ENCODE data around the gene MYORG.

The MYORG gene

DNA sequence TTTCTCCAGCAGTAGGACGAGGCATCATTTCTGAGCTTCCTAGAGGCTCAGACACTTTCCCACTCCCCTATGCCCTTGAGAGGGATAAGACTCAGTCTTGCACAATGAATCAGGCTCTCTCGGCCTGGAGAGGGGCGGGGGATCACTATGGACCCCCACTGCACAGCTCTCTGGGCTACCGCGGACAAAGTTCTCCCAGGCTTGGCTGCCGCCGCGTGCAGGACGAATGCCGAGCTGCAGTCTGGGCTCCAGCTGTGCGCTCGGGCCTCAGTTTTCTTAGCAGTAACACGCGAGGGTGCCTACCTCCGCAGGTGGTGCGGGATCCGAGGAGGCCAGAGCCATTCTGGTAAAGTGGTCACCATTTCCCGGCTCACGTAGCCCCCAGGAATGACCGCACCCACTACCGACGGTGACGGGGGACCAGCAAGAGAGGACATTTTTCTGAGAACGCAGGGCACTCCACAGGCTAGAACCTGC, 3.4 kb upstream of the MYORG start:
- no peaks in the 10 kb centered on the region for H3K36me3 Mint-ChIP-seq (ENCODE audit: low read depth)
- H3K4me1 Mint-ChIP-seq (ENCODE audit: low read depth), result peaks cover 50% of the 10 kb centered on the region
- peaks cover 53% of the 10 kb centered on the region for H3K27me3 Mint-ChIP-seq
- peak overlapping the region; percentile 77 for H3K27ac Mint-ChIP-seq
- no peaks in the 10 kb centered on the region for H3K9me3 Mint-ChIP-seq
- intact Hi-C loops (cut with micrococcal nuclease), result loop anchor here (1.0 kb wide), 1 partner anchor 51 kb away; the partner anchor contains the start of genes KIF24 and NUDT2
- H3K4me3 Mint-ChIP-seq, result peak overlapping the region; percentile 78

DNA sequence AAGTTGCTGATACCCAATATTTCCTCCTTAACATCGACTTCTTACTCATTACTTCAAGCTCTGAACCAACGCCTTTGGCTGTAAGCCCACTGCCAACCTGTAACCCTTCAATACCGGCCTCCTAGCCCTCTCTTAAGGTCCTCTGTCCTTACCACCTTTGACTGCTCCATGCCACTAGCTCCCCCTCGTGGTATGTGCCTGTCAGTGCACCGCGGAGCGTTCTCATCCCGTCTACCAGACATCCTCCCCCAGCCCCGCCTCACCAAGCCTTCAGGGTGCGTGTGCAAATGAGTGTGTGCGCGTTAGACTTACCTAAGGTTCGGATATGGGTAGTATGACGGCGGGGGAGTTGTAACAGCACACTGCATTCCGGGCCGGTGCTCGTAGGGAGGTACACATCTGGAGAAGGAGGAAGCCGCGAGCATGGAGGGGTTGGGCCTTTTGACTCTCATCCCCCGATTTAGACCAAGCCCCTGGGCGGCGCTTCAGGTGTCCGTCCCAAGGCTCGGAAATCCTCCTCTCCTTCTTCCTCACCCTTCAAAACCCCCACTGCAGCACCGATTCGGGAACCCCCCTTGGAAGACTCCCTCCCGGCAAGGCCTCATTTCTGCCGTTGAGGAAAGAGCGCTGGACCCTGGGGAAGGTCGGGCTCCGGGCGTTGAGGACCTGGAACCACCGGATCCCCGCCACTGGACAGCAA, 2.8 kb upstream of the MYORG start:
- Mint-ChIP-seq H3K27me3 (peaks cover 55% of the 10 kb centered on the region), H3K4me3 (peak overlapping the region; percentile 78), H3K9me3 (no peaks in the 10 kb centered on the region), H3K27ac (peak overlapping the region; percentile 77), H3K4me1 (ENCODE audit: low read depth) (peaks cover 50% of the 10 kb centered on the region), H3K36me3 (ENCODE audit: low read depth) (no peaks in the 10 kb centered on the region)
- intact Hi-C loops (cut with micrococcal nuclease), result loop anchor here (1.0 to 2.0 kb wide), 3 partner anchors 47 to 123 kb away; partner anchors contain the start of genes KIF24 and NUDT2

DNA sequence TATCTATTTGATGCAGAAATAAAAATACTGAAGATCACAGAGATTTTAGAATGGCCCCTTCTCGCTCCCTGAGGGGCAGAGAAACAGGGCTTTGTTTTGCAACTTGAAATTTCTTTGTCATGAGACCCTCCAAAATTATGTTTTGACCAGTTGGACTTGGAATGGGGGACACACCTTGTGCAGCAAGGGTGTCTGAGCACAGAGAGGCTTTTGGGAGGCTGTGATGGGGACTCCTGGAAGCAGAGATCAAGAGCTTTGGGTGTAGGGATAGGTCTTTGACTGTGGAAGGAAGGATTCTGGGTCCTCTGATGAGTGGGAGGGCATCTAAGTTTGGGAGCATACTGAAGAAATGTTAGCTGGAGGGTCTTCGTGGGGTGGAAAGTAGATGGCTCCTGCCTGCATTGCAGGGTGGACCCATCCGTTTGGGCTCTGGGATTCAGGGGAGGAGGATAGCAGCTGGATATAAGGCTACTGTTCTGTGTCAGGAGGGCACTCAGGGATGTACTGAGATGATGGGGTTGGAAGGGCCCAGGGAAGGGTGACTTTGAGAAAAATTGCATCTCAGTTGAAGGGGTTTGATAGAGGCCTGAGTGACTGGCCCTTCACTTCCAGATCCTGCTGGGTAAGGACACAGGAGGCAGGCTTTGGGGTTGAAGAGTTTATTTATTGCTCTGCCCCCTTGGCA, 1.8 kb upstream of the MYORG start:
- Mint-ChIP-seq H3K36me3 (ENCODE audit: low read depth) (no peaks in the 10 kb centered on the region), H3K4me1 (ENCODE audit: low read depth) (peaks cover 44% of the 10 kb centered on the region), H3K27me3 (peaks cover 56% of the 10 kb centered on the region), H3K27ac (no peak overlapping the region), H3K9me3 (no peaks in the 10 kb centered on the region), H3K4me3 (no peak overlapping the region)
- intact Hi-C loops (cut with micrococcal nuclease), result loop anchor here (1.0 to 2.0 kb wide), 2 partner anchors 46 to 122 kb away; no protein-coding TSS in a partner anchor

DNA sequence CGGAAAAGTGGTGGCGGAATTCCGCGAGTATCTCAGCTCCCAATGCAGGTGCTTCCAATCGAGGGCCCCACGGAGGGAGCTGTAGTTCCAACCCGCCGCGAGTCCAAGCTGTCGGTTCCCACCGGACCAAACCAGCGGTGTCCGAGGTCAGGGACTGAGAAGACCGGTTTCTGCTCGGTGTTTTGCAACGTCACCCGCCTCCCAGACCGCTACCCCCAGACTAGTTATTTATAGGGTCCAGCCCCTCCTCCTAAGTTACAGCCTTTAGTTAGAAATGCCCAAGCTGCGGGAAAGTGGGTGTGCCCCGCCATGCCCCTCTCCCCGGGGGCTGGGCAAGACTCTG, 677 bp upstream of the MYORG start:
- H3K4me1 Mint-ChIP-seq (ENCODE audit: low read depth), result peaks cover 40% of the 10 kb centered on the region
- peak overlapping the region; percentile 33 for H3K27ac Mint-ChIP-seq
- no peaks in the 10 kb centered on the region for H3K9me3 Mint-ChIP-seq
- intact Hi-C loops (cut with micrococcal nuclease), result no loop called here
- peak overlapping the region; percentile 71 for H3K4me3 Mint-ChIP-seq
- no peaks in the 10 kb centered on the region for H3K36me3 Mint-ChIP-seq (ENCODE audit: low read depth)
- H3K27me3 Mint-ChIP-seq, result peaks cover 51% of the 10 kb centered on the region

DNA sequence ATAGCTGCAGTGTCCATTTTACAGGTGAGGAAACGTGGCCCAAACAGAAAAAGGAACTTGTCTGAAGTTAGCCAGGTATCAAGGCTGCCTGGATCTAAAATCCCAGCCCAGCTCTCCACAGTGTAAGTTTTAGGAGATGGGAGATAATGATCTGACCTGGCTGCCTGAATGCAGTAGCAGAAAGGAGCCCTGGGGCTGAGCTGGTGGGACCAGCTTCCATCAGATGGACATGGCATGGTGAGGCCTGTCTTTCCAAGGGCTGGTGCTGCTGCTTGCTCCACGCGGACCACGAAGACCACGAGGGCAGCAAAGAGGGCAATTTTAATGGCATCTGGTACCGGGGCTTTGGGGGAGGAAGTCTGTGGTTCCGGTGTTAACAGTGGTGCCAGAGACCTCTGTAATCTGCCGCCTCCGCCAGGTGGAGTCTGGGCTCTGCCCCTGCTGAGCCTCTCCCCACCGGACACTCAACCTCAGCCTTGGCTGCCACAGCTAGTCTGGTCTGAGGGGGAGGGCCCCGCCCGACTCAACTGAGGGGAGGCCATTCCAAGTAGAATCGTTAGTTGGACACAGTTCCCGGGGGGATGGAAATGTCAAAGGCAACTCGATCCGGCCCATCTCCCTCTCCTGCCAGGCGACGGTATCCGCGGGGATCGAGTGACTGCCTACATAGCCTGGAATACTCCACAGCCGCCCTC, 650 bp downstream of the MYORG start:
- peaks cover 37% of the 10 kb centered on the region for H3K27me3 Mint-ChIP-seq
- H3K4me1 Mint-ChIP-seq (ENCODE audit: low read depth), result peaks cover 35% of the 10 kb centered on the region
- intact Hi-C loops (cut with micrococcal nuclease), result no loop called here
- peak overlapping the region; percentile 71 for H3K4me3 Mint-ChIP-seq
- H3K36me3 Mint-ChIP-seq (ENCODE audit: low read depth), result peaks cover 5% of the 10 kb centered on the region
- H3K27ac Mint-ChIP-seq, result no peak overlapping the region
- peaks cover 6% of the 10 kb centered on the region for H3K9me3 Mint-ChIP-seq

DNA sequence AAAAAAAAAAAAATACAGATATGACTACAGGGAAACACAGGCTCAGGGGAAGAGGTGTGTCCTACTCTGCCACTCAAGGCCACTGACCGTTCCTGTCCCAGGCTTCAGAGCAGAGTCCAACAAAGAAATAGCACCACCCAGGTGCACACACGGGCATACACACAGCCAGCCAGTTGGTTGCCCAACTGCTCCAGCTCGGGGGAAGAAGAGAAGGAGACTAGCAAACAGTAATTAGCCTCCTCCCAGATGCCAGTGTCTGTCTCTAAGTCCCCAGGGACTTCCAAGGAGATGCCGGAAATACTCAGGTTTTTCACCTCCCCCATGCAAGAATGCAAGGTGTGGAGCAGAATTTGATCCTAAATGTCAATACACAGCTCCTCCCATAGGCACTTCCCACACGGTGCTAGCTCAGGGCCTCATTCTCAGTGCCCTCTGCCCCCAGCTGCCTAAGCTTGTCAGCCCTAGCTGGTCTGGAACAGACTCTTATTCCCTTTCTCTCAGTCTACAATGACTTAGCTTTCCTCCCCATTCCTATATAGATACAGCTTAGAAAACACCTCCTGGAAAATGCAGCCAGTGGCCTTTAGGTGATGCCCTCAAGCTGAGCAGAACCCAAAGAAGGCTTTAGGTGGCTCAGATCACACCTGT, 1.7 kb downstream of the MYORG start:
- H3K9me3 Mint-ChIP-seq, result peaks cover 10% of the 10 kb centered on the region
- H3K4me3 Mint-ChIP-seq, result no peak overlapping the region
- H3K36me3 Mint-ChIP-seq (ENCODE audit: low read depth), result peaks cover 8% of the 10 kb centered on the region
- intact Hi-C loops (cut with micrococcal nuclease), result no loop called here
- peaks cover 26% of the 10 kb centered on the region for H3K4me1 Mint-ChIP-seq (ENCODE audit: low read depth)
- no peak overlapping the region for H3K27ac Mint-ChIP-seq
- H3K27me3 Mint-ChIP-seq, result peaks cover 32% of the 10 kb centered on the region

DNA sequence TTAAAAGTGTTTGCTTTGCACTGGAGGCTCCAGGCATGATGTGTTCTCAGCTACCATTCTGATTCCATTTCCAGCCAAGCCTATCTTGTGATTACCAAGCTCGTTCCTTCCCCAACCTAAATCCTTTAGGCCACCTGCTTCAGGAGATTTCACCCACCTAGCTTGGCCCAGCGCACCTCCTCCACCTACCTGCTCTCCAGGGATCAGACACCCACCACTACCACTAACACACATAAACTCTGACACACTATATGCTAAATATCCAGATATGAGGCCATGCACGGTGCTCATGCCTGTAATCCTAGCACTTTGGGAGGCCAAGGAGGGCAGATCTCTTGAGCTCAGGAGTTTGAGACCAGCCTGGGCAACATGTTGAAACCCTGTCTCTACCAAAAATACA, 2.4 kb downstream of the MYORG start:
- peaks cover 28% of the 10 kb centered on the region for H3K27me3 Mint-ChIP-seq
- no peak overlapping the region for H3K27ac Mint-ChIP-seq
- peaks cover 19% of the 10 kb centered on the region for H3K4me1 Mint-ChIP-seq (ENCODE audit: low read depth)
- intact Hi-C loops (cut with micrococcal nuclease), result no loop called here
- H3K36me3 Mint-ChIP-seq (ENCODE audit: low read depth), result peaks cover 8% of the 10 kb centered on the region
- H3K4me3 Mint-ChIP-seq, result no peak overlapping the region
- H3K9me3 Mint-ChIP-seq, result peaks cover 10% of the 10 kb centered on the region

DNA sequence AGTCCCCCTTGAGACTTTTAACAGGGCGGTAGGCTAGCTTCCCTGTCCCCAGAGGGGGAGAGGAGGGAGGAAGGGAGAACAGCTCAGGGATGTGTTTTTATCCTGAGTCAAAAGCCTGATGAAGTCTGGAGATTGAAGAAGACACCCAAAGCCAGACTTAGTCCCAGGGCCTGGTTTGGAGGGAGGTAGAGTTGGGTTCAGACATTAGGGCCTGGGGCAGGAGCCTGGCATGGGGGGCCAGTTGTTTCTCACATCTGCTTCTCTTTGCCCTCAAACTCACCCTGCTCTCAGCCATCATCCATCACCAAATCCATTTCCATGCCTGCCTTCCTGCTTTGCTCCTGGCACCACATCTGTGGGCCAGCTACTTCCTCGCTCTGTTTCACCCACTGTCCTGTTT, 2.9 kb downstream of the MYORG start:
- H3K27ac Mint-ChIP-seq, result no peak overlapping the region
- H3K36me3 Mint-ChIP-seq (ENCODE audit: low read depth), result peaks cover 8% of the 10 kb centered on the region
- H3K4me3 Mint-ChIP-seq, result no peak overlapping the region
- intact Hi-C loops (cut with micrococcal nuclease), result no loop called here
- peaks cover 15% of the 10 kb centered on the region for H3K4me1 Mint-ChIP-seq (ENCODE audit: low read depth)
- H3K9me3 Mint-ChIP-seq, result peaks cover 10% of the 10 kb centered on the region
- H3K27me3 Mint-ChIP-seq, result peaks cover 28% of the 10 kb centered on the region

DNA sequence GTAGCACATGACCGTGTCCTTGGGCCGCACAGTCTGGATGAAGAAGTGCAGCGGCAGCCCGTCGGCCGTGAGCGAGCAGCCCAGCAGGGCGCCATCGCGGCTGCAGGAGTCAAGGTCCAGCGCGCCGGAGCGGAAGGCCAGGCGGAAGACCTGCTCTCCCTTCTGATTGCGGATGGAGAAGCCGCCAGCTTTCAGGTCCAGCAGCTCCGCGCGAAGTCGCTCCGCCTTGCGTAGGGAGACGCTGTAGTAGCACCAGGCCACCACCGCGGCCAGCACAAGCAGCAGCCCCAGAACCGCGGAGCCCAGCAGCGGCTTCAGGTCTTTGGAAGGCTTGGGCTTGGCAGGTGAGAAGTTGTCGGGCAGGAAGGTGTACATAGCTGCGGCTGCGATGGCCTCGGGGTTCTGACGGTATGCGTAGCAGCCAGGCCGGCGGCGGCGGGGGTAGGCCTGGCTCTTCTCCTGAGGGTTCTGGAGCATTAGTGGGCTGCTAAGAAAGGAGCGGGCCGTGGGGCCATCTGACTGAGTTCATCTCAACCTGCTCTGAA, 4.2 kb downstream of the MYORG start:
- H3K4me3 Mint-ChIP-seq, result no peak overlapping the region

DNA sequence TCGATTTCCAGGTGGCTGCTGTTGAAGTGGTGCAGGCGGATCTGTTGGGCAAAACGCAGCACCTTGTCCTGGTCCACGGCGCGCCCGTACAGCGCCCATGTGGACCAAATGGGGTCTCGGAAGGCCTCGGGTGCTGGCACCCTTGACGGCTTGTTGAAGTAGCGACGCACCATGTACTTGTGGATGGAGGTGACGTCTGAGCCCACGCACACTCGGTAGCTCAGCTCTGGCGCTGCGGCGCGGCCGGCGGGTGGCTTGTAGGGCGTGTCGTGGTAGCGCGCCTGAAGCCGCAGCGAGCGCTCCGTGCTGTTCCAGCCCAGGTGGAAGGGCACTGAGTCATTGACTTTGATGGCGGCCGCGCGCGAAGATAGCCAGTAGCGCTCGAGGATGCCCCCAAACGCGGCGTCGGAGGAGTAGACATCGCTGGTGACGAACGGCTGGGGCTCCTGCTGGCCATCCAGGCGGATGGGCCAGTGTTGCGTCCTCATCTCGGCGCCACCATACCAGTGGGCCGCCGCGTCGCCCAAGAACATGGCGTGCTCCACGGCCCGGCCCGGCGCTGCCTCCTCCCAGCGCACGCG, 4.7 kb downstream of the MYORG start:
- Mint-ChIP-seq H3K36me3 (ENCODE audit: low read depth) (peaks cover 8% of the 10 kb centered on the region), H3K4me1 (ENCODE audit: low read depth) (peaks cover 11% of the 10 kb centered on the region), H3K9me3 (peaks cover 10% of the 10 kb centered on the region), H3K27me3 (peaks cover 21% of the 10 kb centered on the region), H3K4me3 (no peak overlapping the region), H3K27ac (no peak overlapping the region)
- intact Hi-C loops (cut with micrococcal nuclease), result no loop called here

More for the DNA sequence above, 4.2 kb downstream of the MYORG start:
- intact Hi-C loops (cut with micrococcal nuclease), result no loop called here
- no peak overlapping the region for H3K27ac Mint-ChIP-seq
- H3K36me3 Mint-ChIP-seq (ENCODE audit: low read depth), result peaks cover 8% of the 10 kb centered on the region
- peaks cover 15% of the 10 kb centered on the region for H3K4me1 Mint-ChIP-seq (ENCODE audit: low read depth)
- peaks cover 10% of the 10 kb centered on the region for H3K9me3 Mint-ChIP-seq
- peaks cover 21% of the 10 kb centered on the region for H3K27me3 Mint-ChIP-seq

DNA sequence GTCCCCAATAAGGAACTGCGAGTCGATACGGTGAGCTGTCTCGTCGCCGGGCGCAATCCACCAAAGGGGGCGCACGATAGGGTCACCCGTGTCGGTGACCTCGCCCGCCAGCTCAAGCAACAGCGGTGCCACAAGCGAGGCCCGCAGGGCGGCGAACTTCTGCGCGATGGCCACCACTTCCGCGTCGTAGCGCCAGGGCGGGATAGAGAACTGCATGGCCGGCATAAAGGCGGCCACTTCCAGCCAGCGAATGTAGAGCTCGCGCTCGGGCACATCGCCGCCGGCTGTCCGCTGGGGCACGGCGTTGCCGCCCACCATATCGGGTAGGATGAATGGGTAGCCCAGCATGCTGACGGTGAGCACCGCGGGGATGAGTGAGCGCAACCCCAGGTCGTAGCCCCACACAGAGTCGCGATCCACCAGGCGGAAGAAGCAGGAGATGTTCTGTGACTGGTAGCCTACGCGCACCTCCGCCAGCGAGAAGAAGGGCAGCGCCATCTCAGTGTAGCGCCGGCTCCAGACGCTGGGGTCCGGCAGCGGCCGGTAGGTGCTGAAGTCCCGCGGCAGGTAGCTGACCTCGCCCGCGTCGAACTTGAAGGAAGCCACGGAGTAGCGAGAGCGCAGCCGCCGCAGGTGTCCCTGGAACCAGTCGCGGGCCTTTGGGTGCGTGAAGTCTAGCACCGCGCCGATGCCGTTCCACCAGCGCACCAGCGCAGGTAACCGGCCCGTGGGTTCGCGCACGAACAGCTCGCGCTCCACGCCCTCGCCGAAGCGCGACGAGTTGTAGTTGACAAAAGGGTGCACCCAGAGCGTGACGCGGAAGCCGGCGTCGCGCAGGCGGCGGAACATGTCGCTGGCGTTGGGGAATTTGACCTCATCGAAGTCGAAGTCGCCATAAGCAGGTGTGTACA, 5.5 kb downstream of the MYORG start:
- H3K4me3 Mint-ChIP-seq, result peak overlapping the region; percentile 65
- H3K36me3 Mint-ChIP-seq (ENCODE audit: low read depth), result peaks cover 8% of the 10 kb centered on the region

DNA sequence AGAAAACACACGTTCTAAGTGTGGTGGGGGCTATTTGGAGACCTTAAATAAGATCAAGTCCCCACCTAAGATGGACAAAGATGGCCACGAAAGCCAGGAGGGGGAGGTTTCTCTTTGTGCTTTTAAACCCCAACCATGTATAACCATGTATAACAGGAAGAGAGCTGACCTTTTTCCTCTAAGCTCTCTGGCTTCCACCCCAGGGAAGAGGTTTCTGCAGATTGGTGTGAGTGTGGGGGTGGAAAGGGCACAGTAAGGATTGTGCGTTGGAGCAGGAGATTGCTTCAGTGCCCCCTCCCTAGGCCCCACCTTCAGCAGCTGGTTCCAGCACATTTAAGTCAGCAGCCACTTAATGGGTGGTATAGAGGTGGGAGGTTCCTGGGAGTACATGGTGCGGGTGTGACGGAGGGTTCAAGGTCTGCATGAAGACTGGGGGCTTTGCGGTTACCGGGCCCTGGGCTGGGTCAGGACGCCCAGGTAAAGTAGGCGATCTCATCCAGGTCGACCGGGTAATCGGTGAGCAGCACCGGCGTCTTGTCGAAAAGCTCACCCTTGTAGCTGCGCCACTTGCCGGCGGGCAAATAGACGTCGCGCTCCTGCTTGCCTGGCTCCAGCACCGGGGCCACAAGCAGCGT, 6.2 kb downstream of the MYORG start:
- intact Hi-C loops (cut with micrococcal nuclease), result no loop called here
- Mint-ChIP-seq H3K4me1 (ENCODE audit: low read depth) (no peaks in the 10 kb centered on the region), H3K9me3 (peaks cover 10% of the 10 kb centered on the region), H3K27ac (no peak overlapping the region), H3K36me3 (ENCODE audit: low read depth) (peaks cover 8% of the 10 kb centered on the region), H3K4me3 (no peak overlapping the region), H3K27me3 (peaks cover 13% of the 10 kb centered on the region)

More for the DNA sequence above, 5.5 kb downstream of the MYORG start:
- H3K9me3 Mint-ChIP-seq, result peaks cover 10% of the 10 kb centered on the region
- intact Hi-C loops (cut with micrococcal nuclease), result no loop called here
- H3K4me1 Mint-ChIP-seq (ENCODE audit: low read depth), result peaks cover 7% of the 10 kb centered on the region
- H3K27ac Mint-ChIP-seq, result no peak overlapping the region
- peaks cover 21% of the 10 kb centered on the region for H3K27me3 Mint-ChIP-seq

All from dendritic cell treated with granulocyte-macrophage colony-stimulating factor and Interleukin-4, amounts not matched to agents 40 ng/mL and 50 ng/mL, for 4 days (primary cell).